Stimulated activated CD4-positive, alpha-beta T cell treated with anti-CD3 and anti-CD28 coated beads, Interleukin-4, amount 100 ng/mL, for 48 hours (primary cell): ENCODE data around the gene ONECUT3.

ENCODE experiments used
- DNase-seq, 2 donors: peaks; one replicate each; pipeline ENCODE4 v3.0.0-alpha.2; 2020; ENCODE audit warnings: low read depth in 2 of 2

Gene ONECUT3

DNA sequence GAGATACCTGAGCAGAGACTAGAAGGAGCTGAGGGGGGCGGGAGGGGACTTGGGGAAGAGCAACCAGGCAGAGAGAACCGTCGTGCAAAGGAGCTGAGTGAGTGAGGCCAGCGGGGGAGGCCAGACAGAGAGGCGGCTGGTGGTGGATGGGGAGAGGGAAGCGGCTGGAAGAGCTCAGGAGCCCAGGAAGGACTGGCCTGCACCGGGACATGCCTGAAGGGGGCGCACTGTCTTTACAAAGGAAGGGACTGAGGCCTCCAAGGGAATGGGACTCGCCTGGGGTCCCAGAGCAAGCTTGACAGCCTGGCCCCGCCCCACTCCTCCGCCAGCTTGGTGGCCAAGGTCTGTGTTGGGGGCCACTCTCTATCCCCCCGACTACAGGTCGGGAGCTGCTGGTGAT is 14.9 kb downstream of the ONECUT3 start:
- DNase-seq = no peak

DNA sequence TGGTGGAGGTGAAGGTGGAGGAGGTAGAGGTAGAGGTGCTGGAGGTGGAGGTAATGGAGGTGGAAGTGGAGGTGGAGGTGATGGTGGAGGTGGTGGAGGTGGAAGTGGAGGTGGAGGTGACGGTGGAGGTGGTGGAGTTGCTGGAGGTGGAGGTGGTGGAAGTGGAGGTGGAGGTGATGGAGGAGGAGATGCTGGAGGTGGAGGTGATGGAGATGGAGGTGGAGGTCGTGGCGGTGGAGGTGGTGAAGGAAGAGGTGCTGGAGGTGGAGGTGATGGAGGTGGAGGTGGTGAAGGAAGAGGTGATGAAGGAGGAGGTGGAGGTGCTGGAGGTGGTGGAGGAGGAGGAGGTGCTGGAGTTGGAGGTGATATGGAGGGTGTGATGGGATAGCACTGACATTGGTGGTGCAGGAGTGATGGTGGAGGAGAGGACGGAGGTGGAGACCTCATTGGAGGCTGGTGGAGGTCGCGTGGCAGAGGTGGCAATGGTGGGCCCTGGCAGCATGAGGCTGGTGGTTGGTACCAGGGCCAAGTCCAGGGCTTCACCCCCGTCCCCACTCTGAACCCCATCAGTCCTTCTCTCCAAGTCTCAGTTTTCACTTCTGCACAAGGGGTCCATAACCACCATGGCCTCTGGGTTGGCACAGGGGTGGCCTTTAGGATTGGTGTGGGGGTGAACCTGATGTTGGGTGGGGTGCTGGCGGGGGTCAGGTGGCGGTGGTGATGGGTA is 15.8 kb downstream of the ONECUT3 start:
- DNase-seq = no peak

DNA sequence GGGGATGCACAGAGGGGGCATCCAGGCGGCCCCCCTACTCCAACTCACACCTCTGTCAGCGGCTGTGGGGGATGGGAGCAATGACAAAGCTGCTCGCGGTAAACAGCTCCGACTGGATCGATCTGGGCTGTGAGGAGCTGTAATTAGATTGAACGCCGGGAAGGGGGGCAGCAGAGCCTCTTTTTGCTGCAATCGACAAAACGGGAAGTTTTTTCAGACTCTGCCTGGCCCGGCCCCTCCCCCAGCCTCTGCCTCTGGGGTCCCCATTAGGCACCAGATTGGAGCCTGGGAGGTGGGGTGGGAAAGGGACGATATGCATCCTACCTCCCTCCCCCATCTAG is 16.3 kb downstream of the ONECUT3 start:
- DNase-seq = no peak

DNA sequence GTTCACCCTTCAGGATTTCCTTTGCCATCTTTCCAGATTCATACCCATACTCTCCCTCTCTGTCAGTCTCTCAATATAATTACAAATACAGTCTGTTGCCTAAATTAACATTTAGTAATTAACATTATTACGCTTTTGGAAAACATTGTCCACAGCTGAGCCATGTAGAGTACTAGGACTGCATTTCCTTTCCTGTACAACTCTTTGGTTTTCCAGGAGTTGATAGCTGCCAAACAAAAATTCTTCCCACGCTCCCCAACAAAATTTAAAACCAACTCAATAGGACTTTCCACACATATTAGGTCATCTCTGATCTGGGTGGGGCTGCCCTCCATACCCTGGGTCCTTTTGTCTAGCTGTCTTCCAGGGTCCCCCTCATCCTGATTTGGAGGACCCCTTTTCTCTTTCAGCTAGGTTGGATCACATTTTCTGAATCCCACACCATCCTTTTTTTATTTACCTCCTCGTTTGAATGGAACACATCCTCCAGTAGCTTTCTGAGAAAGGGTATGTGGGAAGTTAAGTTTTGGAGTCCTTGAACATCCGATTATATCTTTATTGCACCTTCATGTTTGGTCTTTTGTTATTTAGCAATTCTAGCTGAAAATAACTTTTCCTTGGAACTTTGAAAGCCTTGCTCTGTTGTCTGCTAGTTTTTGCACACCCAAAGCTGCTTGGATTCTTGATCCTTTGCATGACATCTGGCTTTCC is 17.7 kb downstream of the ONECUT3 start:
- no peak for DNase-seq

DNA sequence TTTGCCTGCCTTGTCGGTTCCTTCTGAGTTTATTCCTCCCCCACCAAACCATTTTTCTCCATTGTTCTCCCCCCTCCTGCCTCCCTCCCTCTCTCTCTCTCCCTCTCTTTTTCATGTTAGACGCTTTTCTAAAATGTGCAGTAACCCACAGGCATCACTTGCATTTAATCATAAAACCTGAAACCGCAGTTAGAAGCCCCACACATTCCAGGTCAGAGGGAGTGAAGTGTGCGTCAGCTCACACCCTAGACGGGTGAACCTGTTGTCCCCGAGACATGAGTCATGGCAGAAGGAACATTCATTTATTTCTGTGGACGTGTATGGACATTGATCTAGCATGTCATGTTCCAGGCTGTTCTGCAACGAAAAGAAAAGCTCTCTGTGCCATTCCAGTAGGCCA is 19.9 kb downstream of the ONECUT3 start:
- no peak for DNase-seq

DNA sequence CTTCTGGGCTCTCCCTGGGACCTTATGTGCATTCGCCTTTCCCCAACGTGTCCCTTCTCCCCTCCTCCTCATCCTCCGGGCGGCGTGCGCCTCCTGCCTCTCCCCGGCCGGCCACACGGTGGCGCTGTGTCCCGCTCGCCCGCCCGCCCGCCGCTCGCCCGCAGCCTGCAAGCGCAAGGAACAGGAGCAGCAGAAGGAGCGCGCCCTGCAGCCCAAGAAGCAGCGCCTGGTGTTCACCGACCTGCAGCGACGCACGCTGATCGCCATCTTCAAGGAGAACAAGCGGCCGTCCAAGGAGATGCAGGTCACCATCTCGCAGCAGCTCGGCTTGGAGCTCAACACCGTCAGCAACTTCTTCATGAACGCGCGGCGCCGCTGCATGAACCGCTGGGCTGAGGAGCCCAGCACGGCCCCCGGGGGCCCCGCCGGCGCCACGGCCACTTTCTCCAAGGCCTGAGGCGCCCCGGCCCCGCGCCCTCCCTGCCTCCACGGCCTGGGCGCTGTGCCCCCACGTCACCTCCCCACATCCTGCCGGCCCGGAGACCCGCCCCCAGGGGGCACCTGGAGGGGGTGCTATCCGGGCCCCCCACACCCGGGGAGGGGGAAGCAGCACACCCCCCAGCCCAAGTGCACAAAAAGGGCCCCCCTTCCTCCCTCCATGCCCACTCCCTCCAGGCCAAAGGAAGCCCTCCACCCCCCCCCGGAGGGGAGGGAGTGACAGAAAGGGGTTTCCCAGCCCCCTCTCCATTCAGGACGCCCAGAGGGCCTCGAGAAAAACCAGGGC is 21.9 kb downstream of the ONECUT3 start:
- DNase-seq = no peak

DNA sequence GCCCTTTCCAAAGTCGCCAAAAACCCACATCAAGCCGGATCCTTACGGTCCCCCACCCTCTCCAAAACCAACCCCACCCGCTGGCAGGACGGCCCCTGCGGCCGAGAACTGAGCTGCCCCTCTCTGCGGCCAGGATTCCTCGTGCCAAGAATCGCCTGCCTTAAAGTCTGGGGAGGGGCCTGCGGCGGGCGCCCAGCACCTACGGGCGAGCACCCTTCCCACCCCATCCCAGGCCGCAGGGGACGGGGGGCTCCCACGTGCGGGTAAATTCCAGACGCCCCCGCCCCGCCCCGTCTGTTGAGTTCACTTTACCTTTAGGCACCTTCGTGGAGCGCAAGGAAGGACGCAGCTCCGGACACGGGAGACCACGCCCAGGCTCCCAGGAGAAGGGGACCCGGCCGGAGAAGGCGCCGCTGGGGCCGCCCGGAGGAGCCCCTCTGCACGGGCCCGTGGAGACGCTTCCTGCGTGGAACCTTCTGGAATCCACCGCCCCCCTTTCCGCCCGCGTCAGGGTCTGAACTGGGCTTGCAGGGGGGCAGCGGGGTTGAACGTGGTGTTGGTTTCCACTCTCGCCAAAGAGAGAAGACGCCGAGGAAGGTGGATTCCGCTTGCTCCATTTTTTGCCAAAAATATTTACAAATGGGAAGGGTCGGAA is 22.8 kb downstream of the ONECUT3 start:
- no peak for DNase-seq

DNA sequence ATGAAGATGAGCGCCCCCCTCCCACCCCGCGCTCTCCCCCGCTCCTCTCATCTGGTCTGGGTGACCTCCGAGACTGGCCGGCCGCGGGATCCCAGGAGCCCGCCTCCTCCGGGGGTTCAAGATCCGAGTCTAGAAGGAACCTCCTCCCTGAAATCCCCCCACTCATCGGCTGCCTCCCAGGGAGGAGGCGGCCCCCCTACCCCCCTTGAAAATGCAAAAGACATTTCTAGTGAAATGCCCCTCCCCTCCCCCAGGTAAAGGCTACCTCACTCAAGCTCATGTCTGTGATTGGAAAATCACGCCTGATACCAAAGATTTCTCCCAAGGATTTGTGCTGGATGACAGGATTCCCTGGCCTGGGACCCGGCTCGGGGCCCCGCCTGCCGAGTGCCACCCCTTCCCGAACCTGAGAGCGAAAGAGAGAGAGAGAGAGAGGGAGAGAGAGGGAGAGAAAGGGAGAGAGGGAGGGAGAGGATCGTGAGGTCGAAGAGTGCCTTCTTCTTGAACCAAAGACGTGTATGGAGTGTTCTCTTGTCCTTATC is 23.4 kb downstream of the ONECUT3 start:
- DNase-seq = no peak

DNA sequence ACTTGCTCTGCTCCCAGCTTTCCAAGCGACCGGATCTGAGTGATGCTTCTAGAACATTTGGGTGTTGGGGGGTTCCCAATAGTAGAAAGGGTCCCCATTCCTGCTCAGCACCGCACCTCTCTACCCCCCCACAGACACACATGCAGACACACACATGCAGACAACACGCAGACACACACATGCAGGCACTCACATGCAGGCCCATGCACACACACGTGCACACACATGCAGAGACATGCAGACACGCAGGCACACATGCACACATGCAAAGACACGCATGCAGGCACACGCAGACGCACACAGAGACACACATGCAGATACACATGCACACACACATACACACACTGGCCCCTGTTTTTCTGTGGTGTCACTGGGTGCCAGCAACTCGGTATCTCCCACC is 23.8 kb downstream of the ONECUT3 start:
- DNase-seq = no peak

DNA sequence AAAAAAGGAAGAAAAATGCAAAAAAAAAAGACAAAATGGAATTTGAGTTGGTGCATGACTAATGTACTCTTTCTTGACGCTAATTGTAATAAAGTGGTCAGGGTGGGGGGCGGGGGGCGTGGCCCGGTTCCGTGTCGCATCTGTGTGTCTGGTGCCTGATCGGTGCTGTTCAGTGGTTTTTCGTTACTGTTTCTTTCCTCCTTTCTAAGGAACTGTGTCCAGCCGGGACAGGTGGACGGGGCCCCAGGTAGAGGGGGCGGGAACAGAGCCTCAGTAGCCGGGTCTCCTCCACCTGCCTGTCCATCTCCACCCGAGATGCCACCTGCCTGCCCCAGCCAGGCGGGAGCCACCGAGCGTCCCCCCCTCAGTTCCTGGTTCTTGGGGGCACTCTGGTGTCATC is 26.3 kb downstream of the ONECUT3 start:
- no peak for DNase-seq

DNA sequence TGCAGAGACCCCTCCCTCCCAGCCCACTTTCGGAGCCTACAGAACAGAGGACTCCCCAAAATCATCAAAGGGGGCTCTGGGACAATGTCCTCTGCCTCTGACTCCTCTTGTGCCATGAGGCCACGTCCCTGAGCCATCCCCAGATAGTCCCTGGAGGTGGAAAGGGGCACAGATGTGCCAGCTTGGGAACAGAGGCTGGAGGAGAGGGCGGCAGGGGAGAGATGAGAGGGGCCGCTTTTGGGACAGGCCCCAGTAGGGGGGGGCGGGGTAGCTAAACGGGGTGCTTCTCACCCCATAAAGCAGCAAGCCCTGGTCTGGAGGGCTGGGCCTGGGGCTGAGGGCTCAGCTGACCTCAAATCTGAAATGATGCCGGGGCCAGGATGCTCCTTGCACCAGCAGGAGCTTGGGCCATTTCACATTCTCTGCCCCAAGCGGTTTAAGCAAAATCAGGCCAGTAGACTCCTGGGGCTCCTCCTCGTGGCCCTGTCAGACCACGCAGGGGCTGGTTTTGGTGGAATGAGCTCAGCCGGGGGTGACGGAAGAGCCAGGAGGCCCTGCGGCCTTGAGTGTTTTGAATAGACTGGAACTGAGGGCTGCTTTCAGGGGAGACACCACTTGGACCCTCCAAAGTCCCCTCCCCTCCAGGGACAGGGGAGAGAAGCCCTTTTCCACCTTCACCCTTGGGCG is 27.1 kb downstream of the ONECUT3 start:
- no peak for DNase-seq

DNA sequence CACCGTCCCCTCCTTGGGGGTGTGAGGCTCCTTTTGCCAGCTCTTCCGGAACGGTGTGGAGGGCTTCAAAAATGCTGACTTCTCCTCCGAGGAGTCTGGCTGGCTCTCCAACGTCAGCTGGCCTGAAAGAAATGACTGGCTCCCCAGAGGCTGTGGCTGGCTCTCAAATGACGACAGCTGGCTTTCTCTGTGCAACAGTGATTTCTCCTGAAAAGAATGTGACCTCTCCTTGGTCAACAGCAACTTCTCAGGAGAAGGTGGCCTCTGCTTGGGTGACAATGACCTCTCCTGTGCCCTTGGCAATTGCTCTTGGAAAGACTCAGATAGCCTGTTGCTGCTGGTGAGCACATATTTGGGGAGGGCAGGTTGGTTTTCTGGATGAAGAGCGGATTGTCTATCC is 29.2 kb downstream of the ONECUT3 start:
- DNase-seq = no peak

DNA sequence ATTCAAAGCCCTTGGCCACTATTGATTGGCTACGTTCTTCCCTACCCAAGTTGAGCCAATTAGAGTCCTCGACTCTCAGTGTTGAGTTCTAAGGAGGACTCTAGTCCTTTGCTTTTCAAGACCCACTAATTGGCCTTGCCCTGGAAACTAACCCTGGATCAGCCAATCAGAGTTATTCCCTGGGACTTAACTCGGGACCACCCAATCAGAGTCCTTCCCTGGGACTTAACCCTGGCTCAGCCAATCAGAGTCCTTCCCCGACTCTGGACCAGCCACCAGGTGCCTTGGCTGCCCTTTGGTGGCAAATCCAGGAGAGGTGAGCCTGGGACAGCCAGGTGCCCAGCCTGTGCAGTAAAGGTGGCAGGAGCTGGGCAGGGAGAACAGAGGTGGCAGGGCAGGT is 30.0 kb downstream of the ONECUT3 start:
- no peak for DNase-seq

DNA sequence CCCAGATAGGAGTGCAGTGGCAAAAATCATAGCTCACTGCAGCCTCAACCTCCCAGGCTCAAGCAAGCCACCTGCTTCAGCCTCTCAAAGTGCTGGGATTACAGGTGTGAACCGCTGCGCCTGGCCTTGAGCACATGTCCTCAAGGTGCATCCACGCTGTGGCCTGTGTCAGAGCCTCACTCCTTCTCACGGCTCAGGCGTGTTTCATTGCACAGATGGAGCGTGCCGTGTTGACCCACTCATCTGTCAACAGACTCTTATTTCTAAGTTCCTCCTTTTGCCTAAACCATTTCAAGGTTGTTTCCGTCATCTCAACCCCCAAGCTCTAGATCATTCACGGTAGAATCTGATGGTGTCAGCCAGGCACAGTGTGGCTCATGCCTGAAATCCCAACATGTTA is 30.6 kb downstream of the ONECUT3 start:
- no peak for DNase-seq

DNA sequence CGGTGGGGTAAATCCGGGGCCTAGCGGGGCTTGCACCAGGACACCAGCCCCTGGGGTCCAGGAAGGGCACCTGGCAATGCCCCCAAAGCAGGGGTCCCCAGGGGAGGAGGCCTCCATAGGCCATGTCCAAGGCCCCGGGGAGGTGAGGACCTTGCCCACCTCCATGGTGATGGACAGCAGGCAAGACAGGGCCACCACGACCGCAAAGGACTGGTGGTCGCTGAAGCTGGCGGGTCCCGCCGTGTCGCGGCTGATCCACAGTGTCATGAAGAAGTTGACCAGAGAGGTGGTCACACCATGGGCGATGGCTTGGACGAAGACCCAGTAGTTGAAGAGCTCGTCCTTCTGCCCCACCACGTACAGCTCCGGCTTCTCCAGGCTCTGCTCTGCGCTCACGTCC is 32.0 kb downstream of the ONECUT3 start:
- DNase-seq = no peak

DNA sequence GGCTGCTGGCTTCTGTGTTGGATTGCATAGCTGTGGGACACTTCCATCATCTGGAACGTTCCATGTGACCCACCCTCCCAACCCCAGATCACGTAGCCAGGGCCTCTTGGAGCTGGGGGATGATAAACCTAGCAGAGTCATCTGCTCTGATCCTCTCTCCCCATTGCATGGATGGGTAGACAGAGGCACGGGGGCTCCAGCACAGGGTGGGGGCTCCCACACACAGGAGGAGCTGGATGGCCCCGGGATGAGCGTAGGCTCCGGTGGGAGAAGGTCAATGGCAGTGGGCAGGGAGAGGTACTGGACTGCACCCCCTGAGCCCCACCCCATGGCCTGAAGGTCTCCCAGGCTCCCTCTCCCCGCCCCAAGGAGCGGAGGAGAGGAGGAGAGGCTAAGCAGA is 33.4 kb downstream of the ONECUT3 start:
- DNase-seq = no peak

DNA sequence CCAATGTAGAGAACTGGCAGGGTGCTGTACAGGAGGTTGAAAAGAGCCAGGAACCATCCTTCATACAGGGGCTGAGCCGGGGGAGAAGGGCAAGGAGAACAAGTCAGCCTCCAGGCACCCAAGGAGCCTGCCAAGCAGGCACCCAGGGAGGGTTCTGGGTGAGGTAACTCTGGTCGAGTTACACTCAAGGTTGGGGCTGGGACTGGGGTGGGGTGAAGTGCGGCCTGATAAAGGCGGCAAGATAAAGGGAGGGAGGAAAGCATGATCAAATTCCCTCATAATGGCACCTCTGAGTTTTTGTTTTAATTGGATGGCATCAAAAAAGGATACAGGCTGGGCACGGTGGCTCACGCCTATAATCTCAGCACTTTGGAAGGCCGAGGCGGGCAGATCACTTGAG is 33.8 kb downstream of the ONECUT3 start:
- DNase-seq = no peak

DNA sequence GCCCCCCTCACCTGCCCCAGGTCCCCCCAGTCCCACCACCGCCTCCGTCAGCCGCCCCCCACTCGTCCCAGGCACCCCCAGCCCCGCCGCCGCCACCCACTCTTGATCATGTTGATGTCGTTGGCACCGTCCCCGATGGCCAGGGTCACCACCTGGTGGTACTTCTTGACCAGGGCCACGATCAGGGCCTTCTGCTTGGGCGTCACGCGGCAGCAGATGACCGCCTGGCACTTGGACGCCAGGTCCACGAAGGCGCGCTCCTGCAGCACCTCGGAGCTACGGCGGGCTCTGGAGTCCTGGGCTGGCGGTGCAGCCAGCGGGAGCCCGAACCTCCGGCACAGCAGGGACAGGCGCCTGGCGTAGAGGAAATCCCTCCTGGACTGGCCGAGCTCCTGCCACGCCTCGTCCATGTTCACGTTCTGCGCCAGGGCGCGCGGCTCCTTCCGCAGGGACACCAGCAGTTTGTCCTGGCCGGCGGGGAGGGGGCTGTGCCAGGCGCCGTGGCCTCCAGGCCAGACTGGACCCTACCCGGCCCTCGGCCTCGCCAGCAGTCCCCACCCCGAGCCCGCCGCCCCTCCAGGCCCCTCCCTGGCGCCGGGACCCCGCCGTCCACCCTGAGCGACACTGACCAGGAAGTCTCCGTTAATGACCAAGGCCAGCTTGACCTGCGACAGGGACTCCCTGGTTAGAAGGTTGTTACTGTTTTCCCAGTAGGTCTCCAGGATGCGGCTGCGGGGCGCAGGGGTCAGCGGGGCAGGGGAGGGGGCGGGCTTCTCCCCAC is 36.1 kb downstream of the ONECUT3 start:
- no peak for DNase-seq

DNA sequence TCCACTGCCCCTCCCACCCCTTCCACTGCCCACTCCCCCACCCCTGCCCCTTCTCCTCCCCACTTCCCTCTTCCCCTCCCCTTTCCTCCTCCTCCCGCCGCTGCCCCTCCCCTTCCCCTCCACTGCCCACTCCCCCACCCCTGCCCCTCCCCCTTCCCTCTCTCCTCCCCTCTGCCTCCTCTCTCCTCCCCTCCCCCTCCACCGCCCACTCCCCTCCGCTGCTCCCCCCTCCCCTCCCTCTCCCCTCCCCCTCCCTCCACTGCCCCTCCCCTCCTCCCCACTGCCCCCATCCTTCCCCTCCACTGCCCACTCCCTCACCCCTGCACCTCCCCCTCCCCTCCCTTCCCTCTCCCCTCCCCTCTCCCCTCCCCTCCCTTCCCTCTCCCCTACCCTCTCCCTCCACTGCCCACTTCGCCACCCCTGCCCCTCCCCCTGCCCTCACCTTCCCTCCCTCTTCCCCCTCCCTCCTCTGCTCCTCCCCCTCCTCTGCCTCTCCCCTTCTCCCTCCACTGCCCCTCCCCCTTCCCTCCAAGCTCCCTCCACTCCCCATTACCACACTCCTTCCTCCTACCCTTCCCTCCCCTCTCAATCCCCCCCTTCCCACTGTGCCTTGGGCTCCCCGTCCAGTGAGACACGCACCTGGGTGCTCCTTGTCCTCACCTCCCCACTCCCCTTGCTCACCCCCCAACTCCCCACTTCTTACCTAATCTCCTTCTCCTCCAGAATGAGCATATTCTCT is 36.9 kb downstream of the ONECUT3 start:
- DNase-seq = no peak

DNA sequence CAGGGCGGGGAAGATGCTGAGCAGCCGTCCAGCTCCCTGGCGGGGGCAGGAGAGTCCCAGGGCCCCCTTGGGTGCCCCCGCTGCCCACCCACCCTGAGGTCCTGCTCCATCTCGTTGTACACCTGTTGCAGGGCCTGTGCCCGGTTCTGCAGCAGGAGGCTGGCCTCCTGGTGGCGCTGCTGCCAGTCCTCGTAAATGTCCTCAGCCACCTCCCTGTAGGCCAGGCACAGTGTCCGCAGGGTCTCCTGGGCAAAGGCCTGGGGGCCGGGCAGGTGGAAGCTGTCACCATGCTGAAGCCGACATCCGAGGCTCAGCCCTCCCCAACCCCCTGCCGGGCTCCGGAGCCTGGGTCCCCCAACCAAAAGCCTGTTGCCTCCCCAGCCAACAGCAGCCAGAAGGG is 38.6 kb downstream of the ONECUT3 start:
- DNase-seq = no peak
